K562 (cell line): Measurements from ENCODE around the gene RNASE4. TPM values are rescaled to one million over a fixed set of nuclear protein-coding genes. Genes with fewer than 3 reads are reported as not detected.

Experiments used
- ARHGAP35 ChIP-seq: fragments of 450-650 bp; IDR thresholded peaks from 2 replicates; pipeline ENCODE4 v1.6.1; 2018; ENCODE audit not compliant: partially characterized antibody
- BCLAF1 ChIP-seq, 2 experiments: fragments of 450-650 bp in 1 of 2; IDR thresholded peaks; 2 replicates each; pipeline ENCODE4 v1.6.1; 2011 to 2017; ENCODE audit warnings: low read depth in 2 of 2, antibody characterized with exemption in 1 of 2, borderline replicate concordance in 1 of 2, low read length in 1 of 2, mild to moderate bottlenecking in 1 of 2, mixed read lengths in 1 of 2; ENCODE audit not compliant: control insufficient read depth in 1 of 2
- BRCA1 ChIP-seq, 2 experiments: fragments of 450-650 bp in 1 of 2; sonication (generic) in 1 of 2; formaldehyde crosslinking in 1 of 2; IDR thresholded peaks; 2 replicates each; pipeline versions ENCODE4 v1.5.0 to v1.6.1; 2017 to 2020; ENCODE audit warnings: mild to moderate bottlenecking in 1 of 2, missing genetic modification reagents in 1 of 2
- CBFA2T3 ChIP-seq: fragments of 450-650 bp; IDR thresholded peaks from 2 replicates; pipeline ENCODE4 v1.6.1; 2017
- CEBPZ ChIP-seq: fragments of 150-350 bp; IDR thresholded peaks from 2 replicates; pipeline ENCODE4 v1.6.1; 2014; ENCODE audit warnings: low read depth, mild to moderate bottlenecking, low read length, borderline replicate concordance
- DNMT1 ChIP-seq: fragments of 450-650 bp; IDR thresholded peaks from 2 replicates; pipeline ENCODE4 v1.6.1; 2016; ENCODE audit warnings: antibody characterized with exemption, mild to moderate bottlenecking
- GTF2F1 ChIP-seq: IDR thresholded peaks from 2 replicates; pipeline ENCODE4 v1.6.1; 2011; ENCODE audit warnings: low read depth, low read length, improper control_type of control experiment
- KAT2B ChIP-seq: IDR thresholded peaks from one replicate; pipeline ENCODE4 v1.6.1; 2012; ENCODE audit warnings: low read depth, mild to moderate bottlenecking, control low read depth, inconsistent platforms, low read length, moderate library complexity
- KLF13 ChIP-seq: fragments of 450-650 bp; IDR thresholded peaks from 2 replicates; pipeline ENCODE4 v1.6.1; 2016; ENCODE audit warnings: missing genetic modification characterization, low read depth, mild to moderate bottlenecking, missing compliant biosample characterization, moderate library complexity, borderline replicate concordance
- TCF7 ChIP-seq: sonication (generic); IDR thresholded peaks from 2 replicates; pipeline ENCODE4 v1.6.1; 2016; ENCODE audit warnings: antibody characterized with exemption, borderline replicate concordance
- TRIM25 ChIP-seq: fragments of 450-650 bp; IDR thresholded peaks from 2 replicates; pipeline ENCODE4 v1.7.0; 2016; ENCODE audit warnings: borderline replicate concordance
- polyA plus RNA-seq, 8 experiments: library from polyadenylated mRNA; depleted of rRNA in 4 of 8; stranded (reverse) in 5 of 8; unstranded in 3 of 8; fragments of >200 nt; fragmentation: Nextera tagmentation in 2 of 8; fragmentation: Illumina TruSeq in 1 of 8; extraction: Ambion mirVana in 2 of 8; extraction: Trizol in 1 of 8; gene quantifications; 2 replicates each; pipeline versions ENCODE4 v1.2.1 to v1.2.3, GENCODE V29; 2011 to 2014; ENCODE audit warnings: inconsistent platforms in 1 of 8, missing spikeins in 1 of 8
- total RNA-seq, 7 experiments: library from RNA; depleted of rRNA in 6 of 7; stranded (reverse); fragments of >200 nt in 6 of 7; fragmentation: Illumina TruSeq in 2 of 7; extraction: Trizol in 2 of 7; gene quantifications; 2 replicates each; pipeline versions ENCODE4 v1.2.1 to v1.2.3, GENCODE V29; 2011 to 2021; ENCODE audit warnings: low replicate concordance in 1 of 7
- TF ChIP-seq, protein P1 (sequence below): fragments of 450-650 bp; IDR thresholded peaks from 2 replicates; pipeline ENCODE4 v1.6.1; 2018; ENCODE audit not compliant: partially characterized antibody
- TF ChIP-seq, protein P2 (sequence below): fragments of 250-450 bp; sonication (Bioruptor Pico); IDR thresholded peaks from 2 replicates; pipeline ENCODE4 v1.8.0; 2021; ENCODE audit warnings: moderate library complexity, mild to moderate bottlenecking, inconsistent platforms

RNASE4 gene
- total and polyA plus RNA-seq, 9 of the 15 experiments (the other 6 are each of a cell fraction or from before 2014, with no cell fraction given), result 0.09 to 0.22 (median 0.13) TPM; not detected in 2

GRCh38 chr14:20682435-20683124 lies 1.8 kb upstream of the RNASE4 start (continued):
- TF ChIP-seq, protein P1, sequence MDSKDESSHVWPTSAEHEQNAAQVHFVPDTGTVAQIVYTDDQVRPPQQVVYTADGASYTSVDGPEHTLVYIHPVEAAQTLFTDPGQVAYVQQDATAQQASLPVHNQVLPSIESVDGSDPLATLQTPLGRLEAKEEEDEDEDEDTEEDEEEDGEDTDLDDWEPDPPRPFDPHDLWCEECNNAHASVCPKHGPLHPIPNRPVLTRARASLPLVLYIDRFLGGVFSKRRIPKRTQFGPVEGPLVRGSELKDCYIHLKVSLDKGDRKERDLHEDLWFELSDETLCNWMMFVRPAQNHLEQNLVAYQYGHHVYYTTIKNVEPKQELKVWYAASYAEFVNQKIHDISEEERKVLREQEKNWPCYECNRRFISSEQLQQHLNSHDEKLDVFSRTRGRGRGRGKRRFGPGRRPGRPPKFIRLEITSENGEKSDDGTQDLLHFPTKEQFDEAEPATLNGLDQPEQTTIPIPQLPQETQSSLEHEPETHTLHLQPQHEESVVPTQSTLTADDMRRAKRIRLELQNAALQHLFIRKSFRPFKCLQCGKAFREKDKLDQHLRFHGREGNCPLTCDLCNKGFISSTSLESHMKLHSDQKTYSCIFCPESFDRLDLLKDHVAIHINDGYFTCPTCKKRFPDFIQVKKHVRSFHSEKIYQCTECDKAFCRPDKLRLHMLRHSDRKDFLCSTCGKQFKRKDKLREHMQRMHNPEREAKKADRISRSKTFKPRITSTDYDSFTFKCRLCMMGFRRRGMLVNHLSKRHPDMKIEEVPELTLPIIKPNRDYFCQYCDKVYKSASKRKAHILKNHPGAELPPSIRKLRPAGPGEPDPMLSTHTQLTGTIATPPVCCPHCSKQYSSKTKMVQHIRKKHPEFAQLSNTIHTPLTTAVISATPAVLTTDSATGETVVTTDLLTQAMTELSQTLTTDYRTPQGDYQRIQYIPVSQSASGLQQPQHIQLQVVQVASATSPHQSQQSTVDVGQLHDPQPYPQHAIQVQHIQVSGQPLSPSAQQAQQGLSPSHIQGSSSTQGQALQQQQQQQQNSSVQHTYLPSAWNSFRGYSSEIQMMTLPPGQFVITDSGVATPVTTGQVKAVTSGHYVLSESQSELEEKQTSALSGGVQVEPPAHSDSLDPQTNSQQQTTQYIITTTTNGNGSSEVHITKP, result no peak
- TF ChIP-seq KAT2B (no peak), BRCA1 (IDR thresholded peaks at IDR 0.05) (no peak), BRCA1 (CRISPR knock-in tag; IDR thresholded peaks at IDR 0.05) (no peak), ARHGAP35 (no peak), KLF13 (tag) (no peak), GTF2F1 (no peak), CBFA2T3 (no peak), CEBPZ (no peak), TRIM25 (no peak), DNMT1 (no peak), BCLAF1 (IDR thresholded peaks at IDR 0.05; ENCODE audit: borderline replicate concordance in 1 of 2, control insufficient read depth in 1 of 2, low read depth in 2 of 2, low read length in 1 of 2) (no peak), TCF7 (no peak)
- TF ChIP-seq, protein P2, sequence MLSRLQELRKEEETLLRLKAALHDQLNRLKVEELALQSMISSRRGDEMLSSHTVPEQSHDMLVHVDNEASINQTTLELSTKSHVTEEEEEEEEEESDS, result no peak
